ENCODE measurements around the gene CERS6. TPM values are rescaled to one million over a fixed set of nuclear protein-coding genes. Genes with fewer than 3 reads are reported as not detected.

Gene CERS6
- total and polyA plus RNA-seq, 10 of the 15 experiments (the other 5 are each of a cell fraction or from before 2014, with no cell fraction given): 1.3 to 20.4 (median 14.1) TPM

DNA sequence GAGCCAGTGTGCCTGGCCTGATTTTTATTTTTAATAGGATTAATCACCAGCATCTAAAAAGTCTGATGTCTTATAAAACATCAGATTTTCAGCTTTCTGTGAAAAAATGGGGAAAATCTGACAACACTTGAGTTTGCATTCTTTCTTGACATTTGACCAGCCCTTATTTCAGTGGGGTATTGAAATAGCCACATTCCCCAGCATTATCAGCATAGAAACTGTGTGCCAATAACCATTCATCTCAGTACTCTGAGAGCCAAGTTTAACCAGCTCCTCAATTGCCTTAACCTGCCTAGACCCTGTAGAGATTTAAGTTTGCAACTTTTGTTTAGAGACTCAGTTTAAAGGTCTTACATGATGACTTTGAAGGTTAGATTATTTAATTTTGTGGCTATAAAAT lies 155.0 kb downstream of the CERS6 start:
- POLR2A ChIA-PET: no interaction called here
- no peak for ATAC-seq
- Histone ChIP-seq H2AFZ (ENCODE audit: control insufficient read depth, low read depth, low read length) (no peak overlapping the region), H3K4me2 (ENCODE audit: control insufficient read depth, insufficient read depth) (no peak overlapping the region), H3K27ac (ENCODE audit: control insufficient read depth, insufficient read depth) (no peak overlapping the region), H3K36me3 (ENCODE audit: control insufficient read depth in 2 of 2, insufficient read depth in 2 of 2, low read length in 1 of 2) (peaks cover 0 to 8% of the 10 kb centered on the region in 2 experiments; a peak in 2 of 4 replicates), H3K27me3 (replicated peaks in 1 of 2; ENCODE audit: control insufficient read depth in 2 of 2, insufficient read depth in 2 of 2, low read length in 1 of 2) (no peaks in the 10 kb centered on the region), H3K9ac (ENCODE audit: control insufficient read depth, insufficient read depth, low read length) (no peak overlapping the region), H4K20me1 (ENCODE audit: control insufficient read depth, insufficient read depth) (no peaks in the 10 kb centered on the region), H3K79me2 (ENCODE audit: control insufficient read depth, insufficient read depth, low read length) (peaks cover 3% of the 10 kb centered on the region), H3K4me3 (no peak overlapping the region), H3K4me1 (ENCODE audit: control insufficient read depth, insufficient read depth, low read length) (no peaks in the 10 kb centered on the region; the same call in 1 of the 2 replicates), H3K9me3 (replicated peaks; ENCODE audit: control insufficient read depth, insufficient read depth, low read length) (peaks cover 5% of the 10 kb centered on the region; the same call in 2 of the 3 replicates)
- intact Hi-C loops (cut with micrococcal nuclease; ENCODE audit: unreplicated experiment): loop anchor here (5.0 kb wide), 1 partner anchor 264 kb away; no protein-coding TSS in a partner anchor
- RAD21 ChIA-PET (ENCODE audit: unreplicated experiment): no interaction called here
- SMC1A ChIA-PET (ENCODE audit: uncharacterized antibody, unreplicated experiment): no interaction called here
- in situ Hi-C loops (cut with MboI): no loop called here
- no peak for DNase-seq (ENCODE audit: low read depth, low spot score)
- FAIRE-seq: no peak
- CTCF ChIA-PET: no interaction called here
- no TSS peak for BruUV-seq (replicated peaks)
- TF ChIP-seq NFYA (IDR thresholded peaks at IDR 0.05; ENCODE audit: borderline replicate concordance, low read depth, low read length): no peak
- no peak for TF ChIP-seq SMAD5 (IDR thresholded peaks at IDR 0.05; ENCODE audit: low read depth)
- TF ChIP-seq EP300 (IDR thresholded peaks at IDR 0.05; ENCODE audit: borderline replicate concordance in 1 of 2, control insufficient read depth in 1 of 2, low read depth in 2 of 2, low read length in 2 of 2): no peak
- TF ChIP-seq POU2F2 (IDR thresholded peaks at IDR 0.05; ENCODE audit: borderline replicate concordance, low read depth, low read length): no peak
- TF ChIP-seq CTCF (IDR thresholded peaks at IDR 0.05 in 2 of 3, conservative IDR thresholded peaks at IDR 0.05 in 1 of 3; ENCODE audit: control insufficient read depth in 2 of 3, extremely low read depth in 1 of 3, insufficient read depth in 1 of 3, low read depth in 3 of 3, low read length in 3 of 3): no peak
- no peak for TF ChIP-seq HDGF (IDR thresholded peaks at IDR 0.05)
- TF ChIP-seq, protein P1, sequence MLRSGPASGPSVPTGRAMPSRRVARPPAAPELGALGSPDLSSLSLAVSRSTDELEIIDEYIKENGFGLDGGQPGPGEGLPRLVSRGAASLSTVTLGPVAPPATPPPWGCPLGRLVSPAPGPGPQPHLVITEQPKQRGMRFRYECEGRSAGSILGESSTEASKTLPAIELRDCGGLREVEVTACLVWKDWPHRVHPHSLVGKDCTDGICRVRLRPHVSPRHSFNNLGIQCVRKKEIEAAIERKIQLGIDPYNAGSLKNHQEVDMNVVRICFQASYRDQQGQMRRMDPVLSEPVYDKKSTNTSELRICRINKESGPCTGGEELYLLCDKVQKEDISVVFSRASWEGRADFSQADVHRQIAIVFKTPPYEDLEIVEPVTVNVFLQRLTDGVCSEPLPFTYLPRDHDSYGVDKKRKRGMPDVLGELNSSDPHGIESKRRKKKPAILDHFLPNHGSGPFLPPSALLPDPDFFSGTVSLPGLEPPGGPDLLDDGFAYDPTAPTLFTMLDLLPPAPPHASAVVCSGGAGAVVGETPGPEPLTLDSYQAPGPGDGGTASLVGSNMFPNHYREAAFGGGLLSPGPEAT (IDR thresholded peaks at IDR 0.05; ENCODE audit: low read depth): no peak
- TF ChIP-seq POLR2AphosphoS2 (IDR thresholded peaks at IDR 0.05; ENCODE audit: low read depth, low read length): no peak
- TF ChIP-seq ZNF687 (IDR thresholded peaks at IDR 0.05): no peak
- no peak for TF ChIP-seq FOXK2 (IDR thresholded peaks at IDR 0.05)
- no peak for TF ChIP-seq IKZF1 (conservative IDR thresholded peaks at IDR 0.05)
- TF ChIP-seq PAX5 (IDR thresholded peaks at IDR 0.05; ENCODE audit: borderline replicate concordance, low read depth, low read length): no peak
- no peak for TF ChIP-seq EZH2 (IDR thresholded peaks at IDR 0.05; ENCODE audit: borderline replicate concordance, control insufficient read depth, low read depth, low read length)
- TF ChIP-seq MAX (IDR thresholded peaks at IDR 0.05; ENCODE audit: low read depth, low read length): no peak

Data from GM12878 (cell line).